Measurements from ENCODE around the gene SRGAP3.
A peak's percentile ranks its signal among the peaks of the same experiment; 100 is the strongest.

The SRGAP3 gene

DNA sequence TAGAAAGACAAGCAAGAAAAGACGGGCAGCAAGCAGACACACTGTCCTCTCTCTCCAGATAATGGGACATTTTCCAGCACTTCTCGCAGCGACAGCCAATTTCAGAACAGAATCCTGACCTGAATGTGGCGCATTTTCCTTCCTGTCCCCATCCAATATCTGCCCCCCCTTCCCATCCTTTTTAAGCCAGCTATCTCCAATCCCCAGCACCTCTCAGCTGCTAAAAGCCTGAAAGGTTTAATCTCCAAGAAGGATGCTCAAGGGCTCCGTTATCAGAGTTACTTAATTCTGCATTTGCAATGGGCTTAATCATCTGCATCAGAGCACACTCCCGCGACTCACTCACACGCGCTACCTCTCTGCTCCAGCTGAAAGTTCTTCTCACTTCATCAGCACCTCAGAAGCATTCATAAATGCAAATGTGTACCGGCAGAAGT, 50.5 kb downstream of the SRGAP3 start:
- DNase-seq, result no peak

DNA sequence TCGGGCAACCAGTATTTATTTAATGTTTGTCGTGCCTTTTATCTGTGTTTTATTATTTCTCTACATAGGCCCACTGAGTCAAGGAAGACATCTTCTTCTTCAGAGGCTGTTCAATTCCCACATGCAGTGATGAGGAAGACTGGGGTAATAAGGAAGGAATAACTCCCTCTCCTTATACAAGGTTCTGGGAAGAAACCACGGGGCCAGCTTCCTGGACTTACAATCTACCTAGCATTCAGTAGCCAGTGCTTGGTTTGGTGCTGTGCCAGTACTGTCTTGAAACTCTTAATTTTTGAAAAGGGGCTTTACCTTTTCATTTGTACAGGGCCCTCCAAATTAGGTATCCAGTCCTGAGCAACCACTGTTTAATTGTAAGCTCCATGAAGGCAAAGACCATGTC, 51.2 kb downstream of the SRGAP3 start:
- no peak for DNase-seq

DNA sequence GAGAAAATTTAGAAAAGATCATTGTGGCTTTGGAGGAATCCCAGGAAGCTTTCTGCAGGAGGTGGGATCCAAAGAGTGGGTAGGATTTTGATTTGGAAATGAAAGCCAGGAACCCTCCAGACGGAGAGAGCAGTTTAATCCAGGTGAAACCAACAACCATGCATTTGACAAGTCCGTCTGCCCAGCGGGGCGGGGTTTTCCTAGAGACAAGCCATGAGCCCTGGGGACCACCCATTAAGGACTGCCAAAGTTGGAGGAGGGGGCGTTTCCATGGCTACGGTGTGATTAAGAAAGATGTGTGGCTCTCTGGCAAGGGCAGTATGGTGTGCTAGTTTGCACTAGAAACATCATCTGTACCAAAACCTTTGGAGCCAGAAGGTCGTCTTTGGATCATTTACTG, 53.4 kb downstream of the SRGAP3 start:
- DNase-seq, result peak; percentile 93

DNA sequence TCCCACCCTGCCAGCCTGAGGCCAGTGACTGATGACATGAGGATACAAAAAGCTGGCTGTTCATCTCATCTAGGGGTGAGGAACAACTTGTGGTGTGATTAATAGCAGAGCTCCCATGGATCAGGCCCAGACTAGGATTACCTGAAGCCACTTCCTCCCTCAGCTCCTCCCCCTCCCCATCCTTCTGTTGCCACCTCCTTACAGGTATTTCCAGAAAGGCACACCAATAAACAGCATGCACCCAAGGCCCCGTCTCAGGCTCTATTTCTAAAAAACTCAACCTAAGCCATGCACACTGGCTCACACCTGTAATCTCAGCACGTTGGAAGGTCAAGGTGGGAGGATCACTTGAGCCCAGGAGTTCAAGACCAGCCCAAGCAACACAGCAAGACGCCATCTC, 54.1 kb downstream of the SRGAP3 start:
- DNase-seq, result no peak

DNA sequence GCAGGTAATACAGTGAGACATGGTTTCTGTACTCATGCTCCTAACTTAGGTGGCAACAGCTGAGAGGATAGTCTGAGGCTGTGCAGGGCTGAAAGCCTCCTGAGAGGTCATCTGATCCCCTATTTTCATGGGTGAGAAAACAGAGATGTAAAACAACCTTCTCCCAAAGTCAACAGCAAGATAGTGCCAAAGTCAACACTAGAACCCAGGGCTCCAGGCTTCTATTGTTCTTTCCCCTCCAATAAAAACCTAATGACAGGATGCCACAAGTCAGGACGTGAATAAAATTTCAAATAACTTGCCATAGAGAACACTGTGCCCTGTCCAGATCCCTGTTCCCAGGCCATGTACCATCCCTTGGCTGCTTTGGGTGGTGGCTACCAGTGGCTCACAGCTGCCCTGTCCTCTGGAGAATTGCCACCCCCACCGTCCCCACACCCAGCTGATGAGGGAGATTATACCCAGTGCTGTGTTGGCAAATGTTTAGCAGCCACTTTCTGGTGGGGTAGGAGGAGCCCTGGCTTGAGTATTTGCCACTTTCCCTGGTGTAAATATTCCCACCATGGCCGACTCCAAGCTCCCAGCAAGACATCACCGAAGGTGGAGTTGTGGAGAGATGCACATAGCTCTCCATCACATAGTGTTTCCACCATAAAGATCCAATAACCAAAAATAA, 54.8 kb downstream of the SRGAP3 start:
- DNase-seq, result no peak

DNA sequence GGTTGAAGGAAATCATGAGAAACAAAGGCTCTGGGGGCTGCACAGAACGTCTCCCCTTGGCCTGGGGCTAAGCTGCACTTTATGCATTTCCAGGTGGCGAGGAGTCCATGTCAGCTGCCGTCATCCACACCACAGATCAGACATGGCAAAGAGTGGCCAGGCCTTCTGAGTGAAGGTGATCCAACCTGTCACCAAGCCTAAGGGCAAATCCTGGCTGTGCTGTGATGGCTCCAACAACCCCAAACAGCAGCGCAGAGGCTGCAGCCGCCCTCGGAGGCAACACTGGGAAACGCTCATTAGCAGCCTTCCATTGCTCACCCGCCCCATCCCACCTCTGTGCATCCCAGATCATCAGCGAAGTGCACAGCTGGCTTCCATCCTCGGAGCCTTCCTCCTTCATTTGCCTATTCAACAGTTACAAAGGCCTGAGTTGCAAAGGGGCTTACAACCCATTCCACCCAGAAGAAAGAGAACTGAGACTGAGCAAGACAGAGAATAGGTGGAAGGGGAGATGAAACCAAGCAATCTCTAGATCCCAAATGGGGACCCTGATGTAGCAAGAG, 55.7 kb downstream of the SRGAP3 start:
- DNase-seq, result peak; percentile 60

DNA sequence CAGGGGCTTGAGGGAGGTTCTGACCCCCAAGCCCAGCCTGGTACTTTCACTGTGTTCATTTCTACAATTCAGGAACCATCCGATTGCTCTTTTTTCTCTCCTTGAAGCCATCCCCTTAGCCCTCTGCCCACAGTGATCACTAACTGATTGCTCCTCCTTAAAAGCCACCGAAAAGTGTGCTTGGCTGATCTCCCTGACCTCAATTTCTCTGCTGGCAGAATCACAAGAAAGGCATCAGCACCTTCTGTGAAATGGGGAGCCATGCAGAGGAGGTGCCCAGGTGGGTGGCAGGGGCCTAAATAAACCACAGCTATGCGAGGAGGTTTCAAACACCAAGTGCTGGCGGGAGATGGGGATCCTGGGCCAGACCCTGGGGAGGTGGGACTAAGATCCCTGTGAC, 56.2 kb downstream of the SRGAP3 start:
- no peak for DNase-seq

DNA sequence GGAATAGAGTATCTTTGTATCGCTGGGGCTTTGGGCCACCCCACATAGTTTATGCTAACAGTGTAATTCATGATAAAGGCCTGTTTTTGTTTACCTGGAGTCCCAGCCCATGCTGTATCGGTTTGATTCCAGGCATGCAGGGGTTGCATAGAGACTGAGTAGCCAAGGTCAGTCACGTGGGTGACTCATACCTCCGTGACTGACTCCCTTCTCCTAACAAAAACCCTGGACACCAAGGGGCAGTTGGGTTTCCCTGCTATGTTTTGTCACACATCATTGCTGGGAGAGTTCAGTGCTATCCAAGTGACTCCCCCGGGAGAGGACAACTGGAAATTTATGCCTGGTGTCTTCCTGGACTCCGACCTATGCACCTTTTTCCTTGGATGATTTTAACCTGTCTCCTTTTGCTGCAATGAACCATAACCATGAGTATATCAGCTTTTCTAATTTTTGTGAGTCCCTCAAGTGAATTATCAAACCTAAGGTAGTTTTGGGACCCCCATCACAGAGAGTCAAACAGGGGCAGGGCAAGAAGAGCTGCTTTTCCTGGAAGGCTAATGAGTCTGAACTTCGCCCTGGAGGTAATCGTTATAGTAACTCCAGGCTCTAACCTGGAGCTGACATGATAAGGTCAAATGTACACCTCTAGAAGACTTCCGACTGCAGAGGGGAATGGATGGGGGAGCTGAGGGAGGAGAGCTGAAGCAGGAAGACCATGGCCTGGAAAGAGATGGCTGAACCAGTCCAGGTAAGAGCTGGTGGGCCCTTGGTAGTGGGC, 57.0 kb downstream of the SRGAP3 start:
- no peak for DNase-seq

DNA sequence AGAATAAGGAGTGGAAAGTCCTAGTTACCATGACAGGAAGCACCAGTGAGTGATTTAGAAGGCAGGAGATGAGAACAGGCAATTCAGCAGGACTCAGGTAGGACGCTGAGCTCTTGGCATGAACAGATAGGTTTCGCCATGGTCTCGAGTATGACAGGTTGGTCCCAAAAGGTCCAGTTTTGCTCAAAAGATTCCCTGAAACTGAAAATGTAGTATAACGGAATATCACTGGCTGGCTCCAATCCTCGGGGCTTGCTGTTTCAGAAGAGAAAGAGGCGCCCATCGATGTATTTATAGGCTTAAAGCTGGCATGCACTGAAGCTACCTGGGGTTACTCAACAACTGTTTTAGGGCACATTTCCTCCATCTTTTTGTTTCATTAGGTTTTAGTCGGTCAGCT, 59.2 kb downstream of the SRGAP3 start:
- no peak for DNase-seq

DNA sequence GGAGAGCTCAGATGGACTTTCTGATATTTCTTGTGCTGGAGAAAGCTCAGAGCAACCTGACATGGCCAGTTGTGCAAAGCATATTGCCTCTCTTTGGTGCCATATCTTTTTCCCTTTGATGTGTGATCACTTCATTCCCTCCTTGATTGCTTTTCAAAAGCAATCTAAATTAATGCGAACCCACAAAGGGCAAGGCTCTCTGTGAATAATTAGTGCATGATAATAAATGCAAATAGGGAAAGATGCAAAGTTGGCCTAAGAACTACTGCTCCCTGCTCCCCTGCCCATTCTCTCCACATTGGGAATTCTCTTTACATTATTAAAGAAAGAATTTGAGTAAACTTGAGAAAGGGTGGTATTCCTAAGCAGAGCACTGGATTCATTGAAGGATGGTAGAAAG, 60.9 kb downstream of the SRGAP3 start:
- no peak for DNase-seq

DNA sequence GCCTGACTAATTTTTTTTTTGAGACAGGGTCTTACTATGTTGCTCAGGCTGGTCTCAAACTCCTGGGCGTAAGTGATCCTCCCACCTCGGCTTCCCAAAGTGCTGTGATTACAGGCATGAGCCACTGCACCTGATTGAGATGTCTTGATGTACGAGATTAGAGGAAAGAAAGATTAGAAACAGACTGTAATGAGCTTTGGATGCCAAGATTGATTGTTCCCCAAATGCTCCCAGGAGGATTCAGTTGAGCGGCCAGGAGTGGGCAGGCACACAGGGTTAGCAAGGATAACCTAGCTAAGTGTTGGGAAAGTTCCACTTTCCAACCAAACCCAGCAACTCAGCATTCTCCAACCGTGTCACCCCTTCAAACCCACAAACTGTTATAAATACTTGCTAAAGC, 63.7 kb downstream of the SRGAP3 start:
- DNase-seq, result no peak

DNA sequence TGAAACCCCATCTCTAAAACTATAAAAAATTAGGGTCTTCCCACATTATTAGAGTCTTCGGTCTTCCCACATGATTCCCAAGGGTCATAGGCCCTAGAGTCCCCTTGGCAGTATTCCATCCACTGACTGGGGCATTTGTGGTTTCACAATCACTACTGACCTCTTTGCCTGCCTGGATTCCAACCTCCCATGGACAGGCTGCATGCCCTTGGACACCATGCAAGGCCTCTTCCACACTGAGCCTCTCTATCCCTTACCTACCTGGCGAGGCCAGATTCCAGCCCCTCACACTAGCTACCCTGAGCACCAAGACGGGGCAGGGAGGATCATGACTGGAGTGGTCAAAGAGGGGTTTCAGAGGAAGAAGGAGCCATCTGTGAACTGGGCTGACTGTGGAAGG, 64.4 kb downstream of the SRGAP3 start:
- no peak for DNase-seq

DNA sequence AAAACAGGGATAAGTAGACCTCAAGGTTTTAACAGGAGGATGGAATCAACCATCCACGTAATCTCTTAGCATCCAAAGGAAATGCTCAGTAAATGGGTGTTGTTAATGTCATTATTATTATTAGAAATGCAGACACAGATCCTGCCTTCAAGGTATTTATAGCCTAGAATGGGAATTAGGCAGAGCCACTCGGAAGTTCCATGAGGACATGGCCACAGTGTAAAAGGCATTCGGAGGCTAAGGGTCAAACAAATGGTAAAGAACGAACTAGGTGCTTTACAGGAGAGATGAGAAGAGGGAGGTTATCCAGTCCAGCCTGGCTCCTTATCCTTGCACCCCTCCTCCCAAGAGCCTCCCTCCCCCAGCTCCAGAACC, 65.0 kb downstream of the SRGAP3 start:
- no peak for DNase-seq

DNA sequence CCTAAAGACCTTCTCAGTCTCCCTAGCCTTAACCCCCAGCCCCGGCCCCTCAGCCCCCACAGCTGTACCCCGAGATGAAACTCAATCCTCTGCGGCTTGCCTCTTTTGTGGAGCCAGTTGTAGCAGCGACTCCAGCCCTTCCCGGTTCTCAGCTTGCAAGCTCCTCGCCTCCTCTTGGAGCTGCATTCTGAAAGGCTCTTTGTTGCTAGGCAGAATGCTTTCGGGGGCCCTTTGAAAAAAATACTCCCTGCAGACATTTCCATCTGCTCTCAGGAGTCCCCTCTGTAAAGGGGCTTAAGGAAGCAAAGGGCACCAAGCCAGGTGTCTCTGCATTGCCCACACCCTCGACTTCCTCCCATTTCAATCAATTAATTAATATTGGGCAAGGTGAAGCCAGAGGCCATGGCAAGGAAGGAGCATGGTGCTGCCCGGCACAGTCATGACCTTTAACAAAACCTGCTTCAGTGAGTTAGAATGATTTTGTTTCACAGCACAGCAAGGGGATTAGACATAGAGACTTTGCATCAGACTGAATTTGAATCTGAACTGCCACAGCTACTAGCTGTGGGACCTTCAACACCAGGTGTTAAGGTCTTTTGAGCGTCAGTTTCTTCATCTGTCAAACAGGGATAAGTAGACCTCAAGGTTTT, 65.5 kb downstream of the SRGAP3 start:
- peak; percentile 89 for DNase-seq

DNA sequence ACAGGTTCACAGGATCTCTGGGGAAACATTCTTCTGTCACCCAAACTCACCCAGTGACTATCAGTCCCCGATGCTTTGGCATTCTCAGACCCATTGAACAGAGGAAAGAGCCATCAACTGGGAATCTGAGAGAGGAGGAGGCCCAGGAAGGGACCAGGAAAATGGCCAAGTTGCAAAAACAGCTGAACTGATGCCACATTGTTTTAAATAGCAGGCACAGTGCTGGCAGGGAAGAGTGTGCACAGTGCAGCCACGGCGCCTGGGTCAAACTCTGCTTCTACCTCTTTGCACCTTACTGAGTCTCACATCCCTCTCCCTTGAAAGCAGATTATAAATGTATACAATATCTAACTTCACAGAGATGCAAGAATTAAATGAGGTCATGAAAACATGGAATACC, 66.4 kb downstream of the SRGAP3 start:
- no peak for DNase-seq

DNA sequence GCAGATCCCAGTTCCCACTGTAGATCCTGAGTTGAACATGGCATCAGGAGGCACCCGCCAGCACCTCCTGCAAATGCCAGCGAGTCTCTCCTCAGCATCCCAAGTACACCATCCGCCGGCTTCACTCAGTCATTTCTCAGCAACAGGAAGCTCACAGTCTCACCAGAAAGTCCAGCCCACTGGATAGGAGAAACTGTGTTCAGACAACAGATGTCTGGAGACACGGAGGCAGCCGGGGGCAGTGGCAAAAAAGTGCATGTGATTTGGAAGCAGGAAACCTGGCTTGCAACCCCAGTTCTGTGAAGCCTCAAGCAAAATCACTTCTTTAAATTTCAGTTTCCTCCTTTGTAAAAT, 68.7 kb downstream of the SRGAP3 start:
- DNase-seq, result no peak

DNA sequence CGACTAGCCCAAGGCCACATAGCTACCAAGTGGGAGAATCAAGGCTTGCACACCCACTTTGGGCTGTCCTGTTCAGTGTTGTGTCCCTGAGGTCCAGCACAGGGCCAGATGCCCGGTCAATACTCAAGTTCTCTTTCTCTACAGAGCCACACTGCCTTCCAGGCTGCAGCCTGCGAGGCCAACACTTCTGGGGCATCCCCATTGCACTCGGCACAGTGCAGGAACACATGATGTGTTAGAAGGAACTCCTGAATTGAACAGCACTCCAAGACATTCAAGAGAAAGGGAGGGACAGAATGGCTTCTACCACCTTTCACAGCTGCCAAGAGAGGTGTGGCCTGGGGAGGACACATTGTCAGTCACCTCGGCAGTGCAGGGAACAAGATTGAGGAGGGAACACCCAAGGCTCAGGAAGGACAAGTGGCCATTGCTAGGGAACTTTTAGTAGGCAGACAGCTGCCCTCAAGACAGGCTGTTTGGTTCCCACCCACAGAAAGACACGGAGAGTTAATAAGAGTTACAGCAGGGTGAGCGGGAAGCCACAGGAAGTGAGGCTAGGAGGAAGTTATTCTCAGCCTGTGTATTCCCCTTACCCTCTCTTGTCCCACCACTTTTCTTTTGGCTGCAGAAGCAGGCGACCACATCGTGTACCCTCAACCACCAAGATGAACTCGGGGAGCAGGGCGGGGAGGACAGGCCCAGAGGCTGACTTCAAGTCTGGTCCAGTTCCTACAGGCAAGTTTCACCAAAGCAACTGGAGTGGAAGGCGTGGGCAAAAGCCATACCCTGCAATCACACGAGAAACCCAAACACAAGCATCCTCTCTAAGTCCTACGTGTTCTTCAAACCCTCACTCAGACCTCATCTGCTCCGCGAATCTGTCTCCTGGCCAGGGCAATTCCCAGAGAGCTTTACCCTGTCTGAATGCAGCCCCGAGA, 69.4 kb downstream of the SRGAP3 start:
- DNase-seq, result no peak

DNA sequence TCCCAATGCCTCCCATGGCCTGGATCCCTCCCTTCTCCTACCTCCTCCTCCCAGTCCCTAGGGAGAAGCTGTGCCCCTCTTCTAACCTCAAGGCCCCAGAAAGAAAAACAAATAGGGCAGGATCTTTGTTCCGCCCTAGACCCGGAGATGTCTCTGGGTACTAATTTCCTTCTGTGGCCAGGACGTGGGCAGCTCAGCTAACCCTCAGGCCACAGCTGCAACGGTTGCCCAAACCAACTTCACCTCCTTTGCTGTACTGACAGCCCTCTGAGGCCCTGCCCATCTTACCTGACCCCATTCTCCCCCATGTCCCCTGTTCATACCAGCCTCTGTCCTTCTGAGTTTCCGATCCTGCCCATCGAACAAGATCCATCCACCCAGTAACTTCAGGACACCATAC, 70.7 kb downstream of the SRGAP3 start:
- no peak for DNase-seq

DNA sequence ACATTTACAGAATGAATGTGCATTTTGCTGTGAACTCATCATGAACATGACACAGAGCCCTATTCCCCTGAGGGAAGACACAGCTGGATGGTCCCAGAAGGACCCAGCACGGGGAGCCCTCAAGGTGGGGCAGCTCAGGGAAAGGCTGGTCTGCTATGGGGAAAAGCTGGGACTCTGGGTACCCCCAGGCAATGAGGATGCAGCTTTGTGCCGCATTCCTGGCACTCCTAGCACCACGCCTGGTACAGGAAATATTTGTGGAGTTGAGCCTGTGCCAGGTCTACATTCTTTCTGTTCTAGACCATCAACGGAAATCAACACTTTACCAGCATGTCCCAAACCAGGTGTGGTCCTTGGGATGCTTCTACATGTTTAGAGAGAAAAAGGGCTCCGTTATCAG, 74.0 kb downstream of the SRGAP3 start:
- DNase-seq, result no peak

DNA sequence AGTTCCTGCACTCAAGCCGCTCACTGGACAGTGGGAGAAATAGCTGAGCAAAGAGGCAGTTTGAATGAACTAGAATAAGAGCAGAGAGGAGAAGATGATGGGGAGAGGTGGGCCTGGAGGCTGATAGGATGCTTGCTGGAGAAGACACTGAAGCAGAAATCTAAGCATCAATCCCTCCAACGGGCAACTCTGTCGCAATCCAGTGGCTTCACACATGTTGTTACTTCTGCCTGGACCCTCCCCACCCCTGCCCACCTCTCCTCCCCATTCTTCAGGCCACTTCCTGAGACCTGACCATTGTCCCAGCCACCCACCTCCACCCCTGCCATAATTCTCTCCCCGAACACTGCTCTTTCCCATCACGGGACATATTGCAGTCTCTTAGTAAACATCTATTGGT, 76.0 kb downstream of the SRGAP3 start:
- DNase-seq, result no peak

DNA sequence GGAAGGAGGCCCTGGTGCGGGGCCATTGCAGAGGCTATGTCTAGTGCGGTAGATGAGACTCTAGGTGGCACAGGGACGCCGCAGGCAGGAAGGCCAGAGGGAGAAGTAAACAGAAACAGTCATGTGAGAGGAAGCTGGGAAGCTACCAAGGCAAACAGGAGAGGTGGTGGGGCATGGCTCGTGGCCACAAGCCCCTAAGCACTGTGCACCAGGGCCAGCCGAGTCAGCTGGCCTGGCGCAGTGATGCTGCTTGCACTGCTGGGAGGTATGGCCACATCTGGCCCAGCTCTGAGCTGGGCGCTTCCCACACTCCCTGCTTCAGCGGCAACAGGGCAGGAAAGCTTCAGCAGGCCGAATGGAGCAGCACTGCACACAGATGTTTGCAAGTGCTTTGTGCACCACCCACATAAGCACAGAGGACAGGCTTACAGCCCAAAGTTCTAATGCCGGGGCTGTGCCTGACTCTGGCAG, 76.6 kb downstream of the SRGAP3 start:
- DNase-seq, result no peak

DNA sequence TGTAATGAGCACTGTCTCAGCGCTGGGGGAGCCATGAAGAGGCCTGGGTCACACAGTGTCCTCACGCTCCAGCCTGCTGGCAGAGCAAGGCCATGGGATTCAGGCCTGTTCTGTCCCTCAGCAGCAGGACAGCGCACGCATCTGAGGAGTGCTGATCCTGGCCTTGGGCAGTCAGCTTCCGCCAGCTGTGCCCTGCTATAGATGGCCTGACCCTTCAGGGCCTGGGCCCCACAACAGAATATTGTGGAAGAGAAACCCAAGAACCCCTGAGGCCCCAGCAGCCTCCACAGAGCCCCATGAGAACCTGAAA, 78.6 kb downstream of the SRGAP3 start:
- DNase-seq, result no peak

Data from eye (tissue), 1 donor.